A549 (cell line): ENCODE data around the gene DCHS2.

Source experiments
- CEBPB ChIP-seq, 2 experiments: fragments of >200 bp in 1 of 2; sonication (Bioruptor Twin) in 1 of 2; formaldehyde crosslinking in 1 of 2; IDR thresholded peaks; 2 replicates each; pipeline ENCODE4 v1.6.1; 2012 to 2016
- CHD4 ChIP-seq: fragments of 200-600 bp; sonication (generic); IDR thresholded peaks from 2 replicates; pipeline ENCODE4 v1.6.1; 2016; ENCODE audit warnings: antibody characterized with exemption, mild to moderate bottlenecking, borderline replicate concordance
- CTCF ChIP-seq: fragments of >200 bp; sonication (Bioruptor Twin); formaldehyde crosslinking; IDR thresholded peaks from 3 replicates; pipeline ENCODE4 v1.5.1; 2016
- FOXS1 ChIP-seq: fragments of 250-450 bp; sonication (Bioruptor Pico); IDR thresholded peaks from 2 replicates; pipeline ENCODE4 v1.5.0; 2020; ENCODE audit warnings: mild to moderate bottlenecking, moderate library complexity
- HDAC2 ChIP-seq: fragments of 200-600 bp; sonication (generic); IDR thresholded peaks from 2 replicates; pipeline ENCODE4 v1.6.1; 2016
- KDM5A ChIP-seq: fragments of 200-600 bp; sonication (generic); IDR thresholded peaks from 2 replicates; pipeline ENCODE4 v1.6.1; 2016; ENCODE audit warnings: antibody characterized with exemption, mild to moderate bottlenecking
- MAFK ChIP-seq: fragments of 450-650 bp; IDR thresholded peaks from 2 replicates; pipeline ENCODE4 v1.6.1; 2014; ENCODE audit not compliant: partially characterized antibody
- MAX ChIP-seq: IDR thresholded peaks from 2 replicates; pipeline ENCODE4 v1.6.1; 2012
- PBX3 ChIP-seq: IDR thresholded peaks from 2 replicates; pipeline ENCODE4 v1.6.1; 2012
- POLR2A ChIP-seq: IDR thresholded peaks from 2 replicates; pipeline ENCODE4 v1.6.1; 2012; ENCODE audit warnings: mild to moderate bottlenecking, low read length
- REST ChIP-seq: fragments of 200-600 bp; sonication (generic); IDR thresholded peaks from 2 replicates; pipeline ENCODE4 v1.6.1; 2016; ENCODE audit warnings: antibody characterized with exemption, mild to moderate bottlenecking, moderate library complexity
- ZFP36 ChIP-seq: fragments of 450-650 bp; IDR thresholded peaks from 2 replicates; pipeline ENCODE4 v1.6.1; 2014; ENCODE audit warnings: borderline replicate concordance; ENCODE audit not compliant: partially characterized antibody

GRCh38 chr4:154231806-154232478 is 259.7 kb downstream of the DCHS2 start:
- TF ChIP-seq CTCF, result no peak
- TF ChIP-seq POLR2A, result no peak
- no peak for TF ChIP-seq ZFP36
- no peak for TF ChIP-seq MAX
- TF ChIP-seq CEBPB (IDR thresholded peaks at IDR 0.05), result no peak
- TF ChIP-seq REST, result no peak
- no peak for TF ChIP-seq HDAC2
- no peak for TF ChIP-seq CHD4
- TF ChIP-seq MAFK, result no peak
- no peak for TF ChIP-seq FOXS1 (CRISPR knock-in tag)
- TF ChIP-seq KDM5A, result no peak
- TF ChIP-seq PBX3, result no peak
